GM12891 (cell line): ENCODE data around the gene CCSER1.

Source experiments
- PAX5 ChIP-seq: IDR thresholded peaks from 2 replicates; pipeline ENCODE4 v1.6.1; 2011; ENCODE audit warnings: low read length, moderate library complexity, mild to moderate bottlenecking; ENCODE audit not compliant: insufficient read depth, severe bottlenecking
- POLR2A ChIP-seq: IDR thresholded peaks from 2 replicates; pipeline ENCODE4 v1.6.1; 2011; ENCODE audit warnings: low read depth, low read length, control low read depth
- POLR2AphosphoS5 ChIP-seq: IDR thresholded peaks from 2 replicates; pipeline ENCODE4 v1.6.1; 2011; ENCODE audit warnings: low read depth, low read length, control low read depth
- SPI1 ChIP-seq: IDR thresholded peaks from 2 replicates; pipeline ENCODE4 v1.6.1; 2011; ENCODE audit warnings: low read depth, low read length, control low read depth

DNA sequence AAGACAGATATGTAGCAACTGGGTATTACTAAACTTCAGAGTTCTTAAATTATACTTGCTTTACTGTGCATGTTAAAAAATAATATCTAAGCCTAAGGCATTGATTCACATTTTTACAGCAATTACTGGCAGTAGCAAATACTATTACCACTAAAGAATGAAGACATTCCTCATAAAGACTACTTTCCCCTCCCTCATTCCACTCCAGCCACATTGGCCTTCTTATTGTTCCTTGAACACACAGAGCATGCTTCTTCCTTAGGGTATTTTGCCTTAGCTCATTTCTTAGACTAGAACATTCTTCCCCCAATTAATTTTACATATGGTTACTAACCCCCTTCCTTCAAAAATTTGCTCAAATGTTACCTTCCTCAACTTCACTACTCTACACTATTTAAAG lies 717.0 kb downstream of the CCSER1 start:
- no peak for TF ChIP-seq SPI1
- TF ChIP-seq POLR2A, result no peak
- TF ChIP-seq POLR2AphosphoS5, result no peak
- TF ChIP-seq PAX5, result no peak
